ENCODE data around the gene SFRP4. TPM values are rescaled to one million over a fixed set of nuclear protein-coding genes. Genes with fewer than 3 reads are reported as not detected.
A peak's percentile ranks its signal among the peaks of the same experiment; 100 is the strongest.
"Not testable (repeated sequence)": the region's sequence is repeated elsewhere in the genome, so short reads cannot be mapped to it uniquely, and the experiment has no call there.

Gene SFRP4
- total RNA-seq, 1 experiment from 2014 or later: not detected

DNA sequence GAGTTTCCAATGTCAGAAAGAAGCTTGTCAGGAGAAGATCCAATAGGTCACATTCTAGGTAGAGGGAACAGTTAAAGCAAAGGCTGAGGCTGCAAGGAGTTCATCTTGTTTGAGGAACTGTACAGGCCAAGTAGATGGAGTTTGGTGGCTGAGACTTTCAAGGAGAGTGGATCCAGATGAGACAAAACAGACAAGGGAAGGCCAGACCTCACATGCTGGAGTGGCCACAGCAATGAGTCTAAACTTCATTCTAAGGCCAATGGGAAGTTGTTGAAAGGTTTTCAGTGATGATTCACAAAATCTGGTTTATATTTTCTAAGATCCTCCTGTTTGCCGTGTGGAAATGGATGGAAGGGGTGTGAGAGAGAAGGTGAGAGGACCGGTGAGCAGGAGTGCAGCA, 43.9 kb upstream of the SFRP4 start:
- no peak for DNase-seq
- Mint-ChIP-seq H3K9me3 (ENCODE audit: unreplicated experiment) (no peaks in the 10 kb centered on the region), H3K36me3 (ENCODE audit: insufficient read depth, unreplicated experiment) (no peaks in the 10 kb centered on the region), H3K27me3 (ENCODE audit: insufficient read depth, unreplicated experiment) (peaks cover 8% of the 10 kb centered on the region), H3K4me3 (ENCODE audit: unreplicated experiment) (no peak overlapping the region), H3K27ac (ENCODE audit: unreplicated experiment) (no peak overlapping the region), H3K4me1 (ENCODE audit: low read depth, unreplicated experiment) (no peaks in the 10 kb centered on the region)
- Histone ChIP-seq H3K27me3 (replicated peaks; ENCODE audit: control insufficient read depth, insufficient read depth, low read length) (no peaks in the 10 kb centered on the region), H3K9me3 (0 out of 2 replicates have a peak, but pooled peaks cover 2% of the 10 kb centered on the region), H3K4me3 (ENCODE audit: low read depth, low read length) (no peak overlapping the region), H3K4me1 (no peaks in the 10 kb centered on the region), H3K36me3 (ENCODE audit: control insufficient read depth, insufficient read depth, low read length) (no peaks in the 10 kb centered on the region)
- CTCF ChIA-PET: no interaction called here
- intact Hi-C loops (cut with micrococcal nuclease; ENCODE audit: unreplicated experiment): no loop called here
- POLR2A ChIA-PET: no interaction called here
- BruUV-seq (replicated peaks): no TSS peak
- TF ChIP-seq, protein P1, sequence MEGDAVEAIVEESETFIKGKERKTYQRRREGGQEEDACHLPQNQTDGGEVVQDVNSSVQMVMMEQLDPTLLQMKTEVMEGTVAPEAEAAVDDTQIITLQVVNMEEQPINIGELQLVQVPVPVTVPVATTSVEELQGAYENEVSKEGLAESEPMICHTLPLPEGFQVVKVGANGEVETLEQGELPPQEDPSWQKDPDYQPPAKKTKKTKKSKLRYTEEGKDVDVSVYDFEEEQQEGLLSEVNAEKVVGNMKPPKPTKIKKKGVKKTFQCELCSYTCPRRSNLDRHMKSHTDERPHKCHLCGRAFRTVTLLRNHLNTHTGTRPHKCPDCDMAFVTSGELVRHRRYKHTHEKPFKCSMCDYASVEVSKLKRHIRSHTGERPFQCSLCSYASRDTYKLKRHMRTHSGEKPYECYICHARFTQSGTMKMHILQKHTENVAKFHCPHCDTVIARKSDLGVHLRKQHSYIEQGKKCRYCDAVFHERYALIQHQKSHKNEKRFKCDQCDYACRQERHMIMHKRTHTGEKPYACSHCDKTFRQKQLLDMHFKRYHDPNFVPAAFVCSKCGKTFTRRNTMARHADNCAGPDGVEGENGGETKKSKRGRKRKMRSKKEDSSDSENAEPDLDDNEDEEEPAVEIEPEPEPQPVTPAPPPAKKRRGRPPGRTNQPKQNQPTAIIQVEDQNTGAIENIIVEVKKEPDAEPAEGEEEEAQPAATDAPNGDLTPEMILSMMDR (IDR thresholded peaks at IDR 0.05; ENCODE audit: insufficient read depth in 1 of 2, low read depth in 1 of 2, low read length in 1 of 2, severe bottlenecking in 1 of 2, unreplicated experiment in 1 of 2): no peak

DNA sequence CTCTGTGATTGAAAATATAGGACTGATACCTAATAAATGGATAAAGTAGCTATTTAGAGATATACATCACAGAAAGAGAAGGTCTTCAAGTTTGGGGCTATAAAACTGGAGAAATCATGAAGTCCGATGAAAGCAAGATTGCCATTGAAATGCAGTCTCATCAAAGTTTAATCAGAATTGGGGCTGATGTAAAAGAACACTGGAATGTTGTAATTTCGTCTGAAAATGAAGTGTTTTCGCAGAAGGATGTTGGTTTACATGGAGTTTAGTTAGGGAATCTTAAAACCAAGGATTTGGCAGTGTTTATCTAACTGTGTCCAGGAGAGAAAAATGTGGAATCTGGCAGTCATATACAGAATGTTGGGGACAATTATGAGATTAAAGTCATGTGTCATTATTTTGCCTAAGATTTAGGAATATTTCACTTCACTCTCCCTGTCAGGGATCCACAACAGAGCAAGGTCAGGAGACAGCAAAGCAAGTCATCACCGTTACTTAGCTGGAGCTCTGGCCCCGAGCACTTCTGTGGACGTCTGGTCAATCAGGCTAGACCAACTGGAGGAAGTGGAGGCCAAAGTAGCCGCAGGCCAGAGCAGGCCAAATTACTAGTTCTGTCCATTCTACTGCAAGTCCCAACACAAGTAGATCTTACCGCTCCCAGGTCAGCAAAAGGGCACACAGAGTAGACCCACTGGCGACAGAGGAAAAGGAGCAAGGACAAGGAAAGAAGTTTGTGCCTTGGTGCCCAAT, 40.8 kb upstream of the SFRP4 start:
- CTCF ChIA-PET: no interaction called here
- H3K9me3 Mint-ChIP-seq (ENCODE audit: unreplicated experiment): no peaks in the 10 kb centered on the region
- H3K4me1 ChIP-seq: no peaks in the 10 kb centered on the region
- BruUV-seq (replicated peaks): no TSS peak
- peaks cover 8% of the 10 kb centered on the region for H3K27me3 Mint-ChIP-seq (ENCODE audit: insufficient read depth, unreplicated experiment)
- H3K4me3 Mint-ChIP-seq (ENCODE audit: unreplicated experiment): no peak overlapping the region
- TF ChIP-seq, protein P1 (IDR thresholded peaks at IDR 0.05; ENCODE audit: insufficient read depth in 1 of 2, low read depth in 1 of 2, low read length in 1 of 2, severe bottlenecking in 1 of 2, unreplicated experiment in 1 of 2): no peak
- no peak overlapping the region for H3K4me3 ChIP-seq (ENCODE audit: low read depth, low read length)
- no peaks in the 10 kb centered on the region for H3K27me3 ChIP-seq (replicated peaks; ENCODE audit: control insufficient read depth, insufficient read depth, low read length)
- DNase-seq: peak in 1 of 2 experiments; percentile 35
- no peak overlapping the region for H3K27ac Mint-ChIP-seq (ENCODE audit: unreplicated experiment)
- H3K9me3 ChIP-seq: 0 out of 2 replicates have a peak, but pooled peaks cover 2% of the 10 kb centered on the region
- H3K36me3 ChIP-seq (ENCODE audit: control insufficient read depth, insufficient read depth, low read length): no peaks in the 10 kb centered on the region
- POLR2A ChIA-PET: no interaction called here
- no peaks in the 10 kb centered on the region for H3K36me3 Mint-ChIP-seq (ENCODE audit: insufficient read depth, unreplicated experiment)
- intact Hi-C loops (cut with micrococcal nuclease; ENCODE audit: unreplicated experiment): no loop called here
- H3K4me1 Mint-ChIP-seq (ENCODE audit: low read depth, unreplicated experiment): no peaks in the 10 kb centered on the region

DNA sequence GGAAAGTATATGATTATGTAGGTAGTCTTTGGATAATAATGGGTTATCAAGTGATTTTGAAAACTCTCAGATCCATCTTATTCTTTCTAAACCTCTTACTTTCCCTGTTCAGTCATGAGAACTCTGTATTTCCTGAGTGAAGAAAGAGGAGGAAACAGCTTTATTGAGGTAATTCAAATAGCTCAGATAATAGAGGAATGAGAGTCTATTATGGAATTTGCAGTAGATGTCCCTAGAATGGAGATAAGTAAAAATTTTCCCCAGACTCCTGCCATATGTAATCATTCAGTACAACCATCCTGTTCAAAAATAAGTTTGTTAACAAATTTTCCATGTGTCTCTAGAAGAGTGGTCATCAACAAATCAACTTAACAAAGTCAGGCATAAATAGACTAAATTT, 40.2 kb upstream of the SFRP4 start:
- H3K4me3 Mint-ChIP-seq (ENCODE audit: unreplicated experiment): no peak overlapping the region
- H3K27me3 Mint-ChIP-seq (ENCODE audit: insufficient read depth, unreplicated experiment): peaks cover 8% of the 10 kb centered on the region
- no peak overlapping the region for H3K4me3 ChIP-seq (ENCODE audit: low read depth, low read length)
- CTCF ChIA-PET: no interaction called here
- H3K36me3 ChIP-seq (ENCODE audit: control insufficient read depth, insufficient read depth, low read length): no peaks in the 10 kb centered on the region
- H3K27ac Mint-ChIP-seq (ENCODE audit: unreplicated experiment): no peak overlapping the region
- H3K36me3 Mint-ChIP-seq (ENCODE audit: insufficient read depth, unreplicated experiment): no peaks in the 10 kb centered on the region
- intact Hi-C loops (cut with micrococcal nuclease; ENCODE audit: unreplicated experiment): no loop called here
- POLR2A ChIA-PET: no interaction called here
- no TSS peak for BruUV-seq (replicated peaks)
- H3K9me3 ChIP-seq: 0 out of 2 replicates have a peak, but pooled peaks cover 2% of the 10 kb centered on the region
- H3K4me1 ChIP-seq: no peaks in the 10 kb centered on the region
- no peaks in the 10 kb centered on the region for H3K27me3 ChIP-seq (replicated peaks; ENCODE audit: control insufficient read depth, insufficient read depth, low read length)
- DNase-seq: no peak
- H3K9me3 Mint-ChIP-seq (ENCODE audit: unreplicated experiment): no peaks in the 10 kb centered on the region
- H3K4me1 Mint-ChIP-seq (ENCODE audit: low read depth, unreplicated experiment): no peaks in the 10 kb centered on the region
- TF ChIP-seq, protein P1 (IDR thresholded peaks at IDR 0.05; ENCODE audit: insufficient read depth in 1 of 2, low read depth in 1 of 2, low read length in 1 of 2, severe bottlenecking in 1 of 2, unreplicated experiment in 1 of 2): no peak

DNA sequence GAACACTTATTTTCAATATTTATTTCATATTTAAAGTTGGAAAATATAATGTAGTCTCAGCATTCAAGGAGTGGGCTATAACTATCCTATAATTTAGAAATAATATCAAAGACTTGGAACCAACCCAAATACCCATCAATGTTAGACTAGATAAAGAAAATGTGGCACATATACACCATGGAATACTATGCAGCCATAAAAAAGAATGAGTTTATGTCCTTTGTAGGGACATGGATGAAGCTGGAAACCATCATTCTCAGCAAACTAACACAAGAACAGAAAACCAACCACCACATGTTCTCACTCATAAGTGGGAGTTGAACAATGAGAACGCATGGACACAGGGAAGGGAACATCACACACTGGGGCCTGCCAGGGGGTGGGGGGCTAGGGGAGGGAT, 37.6 kb upstream of the SFRP4 start:
- intact Hi-C loops (cut with micrococcal nuclease; ENCODE audit: unreplicated experiment); H3K27ac Mint-ChIP-seq (ENCODE audit: unreplicated experiment); H3K4me3 Mint-ChIP-seq (ENCODE audit: unreplicated experiment); H3K27me3 ChIP-seq (replicated peaks; ENCODE audit: control insufficient read depth, insufficient read depth, low read length); H3K27me3 Mint-ChIP-seq (ENCODE audit: insufficient read depth, unreplicated experiment); H3K9me3 Mint-ChIP-seq (ENCODE audit: unreplicated experiment); H3K36me3 ChIP-seq (ENCODE audit: control insufficient read depth, insufficient read depth, low read length); POLR2A ChIA-PET; H3K4me1 Mint-ChIP-seq (ENCODE audit: low read depth, unreplicated experiment); BruUV-seq (replicated peaks); H3K9me3 ChIP-seq; H3K36me3 Mint-ChIP-seq (ENCODE audit: insufficient read depth, unreplicated experiment); H3K4me3 ChIP-seq (ENCODE audit: low read depth, low read length); DNase-seq; CTCF ChIA-PET; H3K4me1 ChIP-seq: not testable (repeated sequence)

All from Caco-2 (cell line).